Stomach smooth muscle (tissue), 2 donors: Measurements from ENCODE around the gene FYCO1.
A peak's percentile ranks its signal among the peaks of the same experiment; 100 is the strongest.

Experiments used
- H3K27ac ChIP-seq: one replicate; pipeline ENCODE4 v1.7.0; 2013; ENCODE audit warnings: mild to moderate bottlenecking, low read length, inconsistent platforms
- H3K27me3 ChIP-seq, 2 donors: one replicate each; pipeline ENCODE4 v1.7.0; 2013; ENCODE audit warnings: low read length in 2 of 2; ENCODE audit not compliant: insufficient read depth in 2 of 2, control insufficient read depth in 1 of 2
- H3K36me3 ChIP-seq, 2 donors: one replicate each; pipeline ENCODE4 v1.7.0; 2013; ENCODE audit warnings: low read length in 2 of 2; ENCODE audit not compliant: control insufficient read depth in 2 of 2, insufficient read depth in 2 of 2
- H3K4me1 ChIP-seq: one replicate; pipeline ENCODE4 v1.7.0; 2013; ENCODE audit warnings: low read length; ENCODE audit not compliant: control insufficient read depth, insufficient read depth
- H3K4me3 ChIP-seq, 2 donors: one replicate each; pipeline ENCODE4 v1.7.0; 2013; ENCODE audit warnings: low read length in 2 of 2
- H3K9ac ChIP-seq, 2 donors: one replicate each; pipeline ENCODE4 v1.7.0; 2013; ENCODE audit warnings: low read length in 2 of 2, mild to moderate bottlenecking in 1 of 2
- H3K9me3 ChIP-seq, 2 donors: one replicate each; pipeline ENCODE4 v1.7.0; 2013; ENCODE audit warnings: low read length in 2 of 2; ENCODE audit not compliant: control insufficient read depth in 2 of 2
- donor health status: healthy.
- donor health status: Pancreatic carcinoma.

FYCO1 gene

GRCh38 chr3:45943207-45943846, 52.3 kb downstream of the FYCO1 start, which contains the start of gene CXCR6:
Gene CXCR6, plus strand, starts transcription at chr3:45943464. Its CDS starts 3,018 bp downstream, at chr3:45946482.
- H3K27ac ChIP-seq, result no peak within 1 kb of the TSS
- H3K9me3 ChIP-seq, result no peaks in the 10 kb centered on the region
- peaks cover 13% of the 10 kb centered on the region for H3K4me1 ChIP-seq
- H3K36me3 ChIP-seq, result peaks cover 35 to 42% of the 10 kb centered on the region in 2 donors
- no peak within 1 kb of the TSS for H3K4me3 ChIP-seq
- H3K9ac ChIP-seq, result no peak within 1 kb of the TSS
- no peaks in the 10 kb centered on the region for H3K27me3 ChIP-seq

- Histone ChIP-seq H3K4me1 (peaks cover 13% of the 10 kb centered on the region), H3K27ac (no peak overlapping the region), H3K36me3 (peaks cover 30 to 40% of the 10 kb centered on the region in 2 donors), H3K9ac (no peak overlapping the region), H3K9me3 (no peaks in the 10 kb centered on the region), H3K27me3 (no peaks in the 10 kb centered on the region), H3K4me3 (no peak overlapping the region)
Measured at GRCh38 chr3:45942051-45942825, 53.4 kb downstream of the FYCO1 start.

GRCh38 chr3:45940781-45941365, 54.8 kb downstream of the FYCO1 start:
- Histone ChIP-seq H3K9ac (no peak overlapping the region), H3K9me3 (no peaks in the 10 kb centered on the region), H3K27ac (no peak overlapping the region), H3K36me3 (peaks cover 28 to 36% of the 10 kb centered on the region in 2 donors), H3K27me3 (no peaks in the 10 kb centered on the region), H3K4me1 (peaks cover 13% of the 10 kb centered on the region), H3K4me3 (no peak overlapping the region)

GRCh38 chr3:45940004-45940780, 55.4 kb downstream of the FYCO1 start:
- H3K27ac ChIP-seq, result no peak overlapping the region
- H3K27me3 ChIP-seq, result no peaks in the 10 kb centered on the region
- no peaks in the 10 kb centered on the region for H3K9me3 ChIP-seq
- H3K4me1 ChIP-seq, result peaks cover 13% of the 10 kb centered on the region
- H3K9ac ChIP-seq, result no peak overlapping the region
- peaks cover 28 to 36% of the 10 kb centered on the region in 2 donors for H3K36me3 ChIP-seq
- no peak overlapping the region for H3K4me3 ChIP-seq

- peaks cover 29 to 37% of the 10 kb centered on the region in 2 donors for H3K36me3 ChIP-seq
- no peak overlapping the region for H3K9ac ChIP-seq
- H3K4me1 ChIP-seq, result peaks cover 13% of the 10 kb centered on the region
- H3K27ac ChIP-seq, result peak overlapping the region; percentile 11
- H3K9me3 ChIP-seq, result no peaks in the 10 kb centered on the region
- H3K27me3 ChIP-seq, result no peaks in the 10 kb centered on the region
- no peak overlapping the region for H3K4me3 ChIP-seq
Measured at GRCh38 chr3:45939341-45939771, 56.3 kb downstream of the FYCO1 start.

- Histone ChIP-seq H3K4me1 (peaks cover 13% of the 10 kb centered on the region), H3K36me3 (peaks cover 29 to 41% of the 10 kb centered on the region in 2 donors), H3K27me3 (no peaks in the 10 kb centered on the region), H3K27ac (no peak overlapping the region), H3K9me3 (no peaks in the 10 kb centered on the region), H3K9ac (no peak overlapping the region), H3K4me3 (no peak overlapping the region)
Measured at GRCh38 chr3:45938864-45939263, 56.8 kb downstream of the FYCO1 start.

- no peak overlapping the region for H3K9ac ChIP-seq
Measured at GRCh38 chr3:45938043-45938435, 57.6 kb downstream of the FYCO1 start.

GRCh38 chr3:45937206-45938042, 58.2 kb downstream of the FYCO1 start:
- H3K36me3 ChIP-seq, result peaks cover 26 to 35% of the 10 kb centered on the region in 2 donors
- no peak overlapping the region for H3K4me3 ChIP-seq
- H3K27ac ChIP-seq, result no peak overlapping the region
- H3K4me1 ChIP-seq, result peaks cover 13% of the 10 kb centered on the region
- H3K9me3 ChIP-seq, result no peaks in the 10 kb centered on the region
- no peaks in the 10 kb centered on the region for H3K27me3 ChIP-seq
- H3K9ac ChIP-seq, result no peak overlapping the region

More at GRCh38 chr3:45938043-45938435, 57.6 kb downstream of the FYCO1 start:
- no peaks in the 10 kb centered on the region for H3K27me3 ChIP-seq
- no peaks in the 10 kb centered on the region for H3K9me3 ChIP-seq
- peaks cover 13% of the 10 kb centered on the region for H3K4me1 ChIP-seq
- H3K4me3 ChIP-seq, result no peak overlapping the region
- no peak overlapping the region for H3K27ac ChIP-seq
- peaks cover 23 to 35% of the 10 kb centered on the region in 2 donors for H3K36me3 ChIP-seq

GRCh38 chr3:45936261-45936660, 59.4 kb downstream of the FYCO1 start:
- Histone ChIP-seq H3K36me3 (peaks cover 33 to 41% of the 10 kb centered on the region in 2 donors), H3K9ac (no peak overlapping the region), H3K27ac (no peak overlapping the region), H3K4me1 (peaks cover 13% of the 10 kb centered on the region), H3K4me3 (no peak overlapping the region), H3K9me3 (no peaks in the 10 kb centered on the region), H3K27me3 (no peaks in the 10 kb centered on the region)
